Tongue (tissue), 2 donors: ENCODE measurements around the gene DENND11. TPM values are rescaled to one million over a fixed set of nuclear protein-coding genes. Genes with fewer than 3 reads are reported as not detected.
"Not testable (repeated sequence)": the region's sequence is repeated elsewhere in the genome, so short reads cannot be mapped to it uniquely, and the experiment has no call there.

ENCODE experiments used
- DNase-seq: peaks from one replicate; pipeline ENCODE4 v3.0.0-alpha.2; 2015
- total RNA-seq: library from RNA; depleted of rRNA; stranded (reverse); fragments of >200 nt; gene quantifications from one replicate; pipeline ENCODE4 v1.2.3, GENCODE V29; 2014

DENND11 gene
- total RNA-seq, 1 donor from 2014 or later = 13.8 TPM

- no peak for DNase-seq
Observed at GRCh38 chr7:141706239-141707064, 4.5 kb upstream of the DENND11 start.

- DNase-seq = no peak
Observed at GRCh38 chr7:141704741-141705140, 2.8 kb upstream of the DENND11 start.

- no peak for DNase-seq
Observed at GRCh38 chr7:141704112-141704511, 2.1 kb upstream of the DENND11 start.

- DNase-seq = no peak
Observed at GRCh38 chr7:141702892-141703291, 926 bp upstream of the DENND11 start.

- peak; percentile 28 for DNase-seq
Observed at GRCh38 chr7:141701489-141702046, 398 bp downstream of the DENND11 start.

GRCh38 chr7:141700848-141701371 is 1.1 kb downstream of the DENND11 start:
- DNase-seq = peak; percentile 8

- no peak for DNase-seq
Observed at GRCh38 chr7:141700296-141700847, 1.6 kb downstream of the DENND11 start.

GRCh38 chr7:141699860-141700259 is 2.1 kb downstream of the DENND11 start:
- DNase-seq = no peak

- DNase-seq = no peak
Observed at GRCh38 chr7:141698247-141699015, 3.5 kb downstream of the DENND11 start.

- no peak for DNase-seq
Observed at GRCh38 chr7:141697211-141697871, 4.6 kb downstream of the DENND11 start.

GRCh38 chr7:141696348-141696747 is 5.6 kb downstream of the DENND11 start:
- DNase-seq = no peak

- no peak for DNase-seq
Observed at GRCh38 chr7:141695803-141696289, 6.1 kb downstream of the DENND11 start.

- DNase-seq = no peak
Observed at GRCh38 chr7:141693082-141693481, 8.9 kb downstream of the DENND11 start.

GRCh38 chr7:141691961-141692360 is 10.0 kb downstream of the DENND11 start:
- no peak for DNase-seq

GRCh38 chr7:141691540-141691939 is 10.4 kb downstream of the DENND11 start:
- DNase-seq = no peak

GRCh38 chr7:141689072-141689825 is 12.7 kb downstream of the DENND11 start:
- not testable (repeated sequence) for DNase-seq

- no peak for DNase-seq
Observed at GRCh38 chr7:141688043-141688442, 13.9 kb downstream of the DENND11 start.

- no peak for DNase-seq
Observed at GRCh38 chr7:141686670-141687069, 15.3 kb downstream of the DENND11 start.

GRCh38 chr7:141686074-141686473 is 15.9 kb downstream of the DENND11 start:
- DNase-seq = no peak

GRCh38 chr7:141685285-141686023 is 16.5 kb downstream of the DENND11 start:
- DNase-seq = peak; percentile 53
